ENCODE data around the gene NFATC1.
"Not testable (repeated sequence)": the region's sequence is repeated elsewhere in the genome, so short reads cannot be mapped to it uniquely, and the experiment has no call there.

NFATC1 gene

DNA sequence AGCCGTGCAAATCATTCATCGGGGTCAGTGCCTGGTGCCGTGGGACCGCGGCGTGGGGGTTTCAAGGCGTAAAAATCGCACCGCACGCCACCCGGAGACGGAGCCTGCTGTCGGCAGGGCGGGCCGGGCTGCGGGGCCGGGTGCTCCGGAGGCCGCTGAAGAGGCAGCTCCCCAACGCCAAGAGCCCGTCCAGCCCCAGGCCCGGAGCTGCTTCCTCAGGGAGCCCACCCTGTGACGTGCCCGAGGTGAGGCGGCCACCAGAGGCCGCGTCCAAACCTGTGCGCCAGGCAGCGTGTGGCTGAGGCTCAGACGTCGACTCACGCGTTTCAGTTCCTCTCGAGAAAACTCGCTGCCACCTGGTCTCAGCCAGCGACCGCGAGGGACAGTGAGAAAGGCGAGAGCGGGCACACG is 98.1 kb downstream of the NFATC1 start:
- DNase-seq, result no peak

DNA sequence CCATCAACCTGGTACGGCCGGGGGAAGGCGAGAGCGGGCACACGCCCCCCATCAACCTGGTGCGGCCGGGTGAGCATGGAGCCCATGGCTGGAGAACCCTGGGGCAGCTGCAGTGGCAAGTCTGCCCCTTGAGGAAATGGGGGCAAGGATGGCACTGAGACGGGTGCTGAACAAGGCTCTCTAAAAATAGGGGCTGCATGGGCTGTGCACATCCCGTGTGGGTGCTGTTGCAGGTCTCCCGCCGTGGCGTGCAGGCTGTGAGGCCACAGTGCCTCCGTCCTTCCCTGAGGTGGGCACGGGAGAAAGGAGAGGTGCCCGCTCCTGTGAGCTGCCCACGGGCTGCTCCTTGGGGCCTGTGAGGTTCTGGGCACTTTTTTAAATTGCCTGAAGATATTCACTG is 99.2 kb downstream of the NFATC1 start:
- DNase-seq, result no peak

DNA sequence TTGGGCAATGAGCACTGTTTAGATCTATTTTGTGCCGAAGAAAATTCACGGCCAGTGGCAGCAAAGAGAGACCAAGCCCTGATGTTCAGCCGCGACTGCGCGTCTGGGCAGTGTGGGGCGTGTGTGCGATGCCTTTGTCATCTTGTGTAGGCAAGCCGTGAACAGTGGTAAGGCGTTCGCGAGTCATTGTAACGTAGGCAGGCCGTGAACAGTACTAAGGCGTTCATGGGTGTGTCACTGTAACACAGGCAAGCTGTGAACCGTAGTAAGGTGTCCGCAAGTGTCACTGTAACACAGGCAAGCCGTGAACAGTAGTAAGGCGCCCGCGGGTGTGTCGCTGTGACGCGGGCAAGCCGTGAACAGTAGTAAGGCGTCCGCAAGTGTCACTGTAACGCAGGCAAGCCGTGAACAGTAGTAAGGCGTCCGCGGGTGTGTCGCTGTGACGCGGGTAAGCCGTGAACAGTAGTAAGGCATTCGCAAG is 99.9 kb downstream of the NFATC1 start:
- peak; percentile 47 for DNase-seq

DNA sequence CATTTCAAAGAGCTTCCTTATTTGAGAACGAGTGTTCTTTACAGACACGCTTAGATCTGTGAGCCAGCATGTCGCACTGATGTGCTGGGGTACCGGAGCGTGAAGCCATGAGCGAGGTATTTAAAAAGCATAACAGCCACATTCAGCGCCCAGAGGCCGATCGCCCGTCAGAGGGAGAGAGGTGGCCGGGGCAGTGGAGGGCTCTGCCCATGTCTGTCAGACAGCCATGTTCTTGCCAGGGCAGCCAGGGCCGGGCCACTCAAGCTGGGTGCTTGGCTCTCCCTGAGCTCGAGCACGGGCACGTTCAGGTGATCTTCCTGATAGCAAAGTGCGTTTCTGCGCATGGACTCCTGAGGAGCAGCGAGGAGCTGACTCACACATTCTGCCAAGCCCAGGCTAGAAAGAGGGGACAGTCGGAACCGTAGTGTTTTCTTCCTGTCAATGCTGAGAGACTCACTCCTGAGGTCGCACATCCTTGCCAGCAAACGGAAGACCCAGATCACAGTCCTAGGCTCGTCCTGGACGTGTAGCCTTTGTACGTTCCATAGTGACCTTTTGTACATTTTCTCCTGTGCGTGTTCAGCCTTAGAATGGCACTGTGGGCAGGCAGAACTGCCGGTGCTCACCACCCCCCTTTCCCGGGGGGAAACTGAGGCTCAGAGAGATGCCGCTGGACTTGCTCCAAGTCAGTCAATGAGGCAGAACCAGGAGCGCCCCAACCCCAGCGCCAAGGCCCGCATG is 100.7 kb downstream of the NFATC1 start:
- peak; percentile 51 for DNase-seq

DNA sequence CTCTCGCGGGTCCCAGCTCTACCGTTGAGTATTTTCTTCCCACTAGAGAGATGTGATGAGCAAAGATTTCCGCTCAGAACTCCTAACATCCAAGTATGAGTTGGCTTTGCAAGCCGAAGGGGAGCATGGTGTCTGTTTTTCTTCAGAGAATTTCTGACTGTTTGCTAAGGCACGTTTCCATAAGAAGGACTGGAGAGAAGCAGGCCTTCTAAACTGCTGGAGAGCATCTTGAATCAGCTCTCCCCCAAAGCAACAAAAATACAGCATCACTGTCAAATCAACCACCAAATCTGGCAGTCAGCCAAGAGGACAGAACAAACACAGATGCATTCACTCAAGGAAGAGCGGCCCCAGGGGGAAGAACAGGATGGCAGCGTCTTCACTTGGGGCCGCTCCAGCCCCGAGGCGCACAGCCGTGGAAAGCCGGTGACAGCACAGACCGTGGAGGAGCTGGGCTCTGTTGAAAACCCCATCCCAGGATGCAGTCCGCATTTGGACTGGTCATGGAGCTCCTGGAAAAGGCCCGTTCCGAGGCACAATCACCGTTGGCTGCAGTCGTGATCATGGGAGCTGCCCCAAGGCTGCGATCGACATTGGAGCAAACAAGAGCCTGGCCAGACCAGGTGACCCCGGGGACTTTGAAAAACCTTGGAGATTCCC is 101.4 kb downstream of the NFATC1 start:
- peak; percentile 51 for DNase-seq

DNA sequence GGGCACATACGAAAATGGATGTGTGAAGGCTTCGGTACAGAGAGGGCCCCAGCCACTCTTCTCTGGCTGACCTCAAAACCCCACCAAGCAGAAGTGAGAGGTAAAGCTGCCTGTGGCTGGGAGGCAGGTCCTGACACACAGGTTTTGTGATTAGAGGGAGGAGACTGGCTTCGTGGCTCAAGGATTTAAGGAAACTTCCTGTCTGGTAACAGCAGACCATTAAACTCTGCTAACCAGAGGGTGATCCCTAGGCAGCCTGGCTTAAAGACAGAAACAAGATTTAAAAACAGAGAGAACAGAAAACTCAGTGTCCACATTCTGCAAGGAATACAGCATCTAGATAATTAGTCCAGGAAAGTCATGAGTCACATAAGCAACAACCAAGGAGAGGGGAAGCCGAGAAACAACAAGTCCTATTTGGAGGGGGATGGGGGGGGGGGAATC is 101.9 kb downstream of the NFATC1 start:
- peak; percentile 83 for DNase-seq

DNA sequence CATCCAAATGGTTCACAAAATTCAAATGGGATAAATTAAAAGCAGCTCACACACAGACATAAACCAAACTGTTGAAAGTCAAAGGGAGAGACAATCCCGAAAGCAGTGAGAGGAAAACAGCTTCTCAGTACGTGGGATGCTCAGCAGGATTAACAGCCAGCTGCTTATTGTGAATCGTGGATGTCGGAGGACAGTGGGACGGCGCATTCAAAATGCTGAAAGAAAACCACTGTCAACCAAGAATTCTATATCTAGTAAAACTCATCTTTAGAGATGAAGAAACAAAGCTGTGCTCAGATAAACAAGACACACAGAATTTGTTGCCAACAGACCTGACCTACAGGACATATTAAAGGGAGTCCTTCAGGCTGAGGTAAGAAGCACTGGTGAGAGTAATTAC is 102.9 kb downstream of the NFATC1 start:
- peak; percentile 27 for DNase-seq

DNA sequence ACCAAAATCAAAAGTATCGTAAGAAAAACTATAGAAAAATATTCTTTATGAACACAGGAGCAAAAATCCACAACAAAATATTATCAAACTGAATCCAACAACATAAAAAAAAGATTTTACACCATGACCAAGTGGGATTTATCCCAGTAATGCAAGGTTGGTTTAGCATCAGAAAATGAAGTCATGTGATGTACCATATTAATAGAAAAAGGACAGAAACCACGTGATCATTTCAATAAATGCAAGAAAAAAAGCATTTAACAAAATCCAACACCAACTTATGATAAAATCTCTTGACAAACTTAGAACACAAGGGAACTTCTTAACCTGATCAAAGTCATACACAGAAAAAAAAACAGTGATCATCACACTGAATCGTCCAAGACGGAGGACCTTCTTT is 105.3 kb downstream of the NFATC1 start:
- DNase-seq, result no peak

DNA sequence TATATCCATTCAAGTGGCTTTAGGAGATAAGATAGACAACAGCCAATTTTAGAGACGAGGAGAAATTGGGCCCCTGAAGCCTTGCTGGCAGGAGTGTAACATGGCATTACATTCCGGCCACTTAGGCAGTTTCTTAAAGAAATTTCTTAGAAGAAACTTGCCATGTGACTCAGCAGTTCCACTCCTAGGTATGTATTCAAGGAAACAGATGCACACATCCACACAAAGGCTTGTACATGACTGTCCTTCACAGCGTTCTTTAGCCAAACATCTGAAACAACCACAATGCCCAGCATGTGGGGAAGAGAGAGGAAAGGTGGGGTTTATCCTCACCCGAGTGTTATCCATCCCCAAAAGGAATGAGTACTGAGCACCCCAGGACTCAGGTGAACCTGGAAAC is 107.1 kb downstream of the NFATC1 start:
- DNase-seq, result no peak

DNA sequence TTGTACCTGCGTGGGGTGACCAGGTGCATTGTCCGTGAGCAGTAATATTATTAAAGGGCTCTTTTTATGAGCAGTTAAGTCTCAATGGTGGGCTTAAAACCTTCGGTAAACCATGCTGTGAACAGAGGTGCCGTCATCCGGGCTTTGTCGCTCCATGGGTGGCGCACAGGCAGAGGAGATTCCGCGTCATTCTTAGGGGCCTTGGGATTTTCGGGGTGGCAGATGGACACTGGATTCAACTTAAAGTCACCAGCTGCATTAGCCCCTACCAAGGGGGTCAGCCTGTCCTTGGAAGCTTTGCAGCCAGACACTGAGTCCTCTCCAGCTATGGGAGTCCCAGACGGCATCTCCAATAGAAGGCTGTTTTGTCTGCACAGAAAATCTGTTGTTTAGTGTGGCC is 107.7 kb downstream of the NFATC1 start:
- no peak for DNase-seq

DNA sequence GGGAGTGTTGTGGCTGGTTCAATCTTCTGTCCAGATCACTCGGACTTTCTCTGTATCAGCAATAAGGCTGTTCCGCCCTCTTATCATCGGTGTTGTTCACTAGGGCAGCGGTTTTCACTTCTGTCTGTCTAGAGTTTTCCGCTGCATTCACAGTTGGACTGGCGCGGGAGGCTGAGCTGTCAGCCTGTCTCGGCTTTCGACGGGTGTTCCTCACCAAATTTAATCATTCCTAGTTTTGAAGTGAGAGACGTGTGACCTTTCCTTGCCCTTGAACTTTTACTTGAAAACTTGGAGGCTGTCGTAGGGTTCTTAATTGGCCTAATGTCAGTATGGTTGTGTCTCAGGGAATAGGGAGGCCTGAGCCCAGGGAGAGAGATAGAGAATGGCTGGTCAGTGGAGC is 108.3 kb downstream of the NFATC1 start:
- no peak for DNase-seq

DNA sequence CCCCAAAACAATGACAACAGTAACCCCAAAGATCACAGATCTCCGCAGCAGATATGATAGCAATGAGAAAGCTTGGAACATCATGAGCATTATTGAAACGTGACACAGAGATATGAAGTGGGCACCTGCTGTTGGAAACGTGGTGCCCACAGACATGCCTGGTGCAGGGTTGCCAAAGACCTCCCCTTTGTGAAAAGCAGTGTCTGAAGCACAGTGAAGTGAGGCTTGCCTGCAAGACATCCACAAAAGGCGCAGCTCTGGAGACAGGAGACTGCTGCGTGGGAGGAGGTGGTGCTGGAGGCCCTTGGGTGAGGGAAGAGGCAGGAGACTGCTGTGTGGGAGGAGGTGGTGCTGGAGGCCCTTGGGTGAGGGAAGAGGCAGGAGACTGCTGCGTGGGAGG is 108.8 kb downstream of the NFATC1 start:
- not testable (repeated sequence) for DNase-seq

DNA sequence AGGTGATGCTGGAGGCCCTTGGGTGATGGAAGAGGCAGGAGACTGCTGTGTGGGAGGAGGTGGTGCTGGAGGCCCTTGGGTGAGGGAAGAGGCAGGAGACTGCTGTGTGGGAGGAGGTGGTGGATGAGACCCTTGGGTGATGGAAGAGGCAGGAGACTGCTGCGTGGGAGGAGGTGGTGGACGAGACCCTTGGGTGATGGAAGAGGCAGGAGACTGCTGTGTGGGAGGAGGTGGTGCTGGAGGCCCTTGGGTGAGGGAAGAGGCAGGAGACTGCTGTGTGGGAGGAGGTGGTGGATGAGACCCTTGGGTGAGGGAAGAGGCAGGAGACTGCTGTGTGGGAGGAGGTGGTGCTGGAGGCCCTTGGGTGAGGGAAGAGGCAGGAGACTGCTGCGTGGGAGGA is 109.7 kb downstream of the NFATC1 start:
- not testable (repeated sequence) for DNase-seq

DNA sequence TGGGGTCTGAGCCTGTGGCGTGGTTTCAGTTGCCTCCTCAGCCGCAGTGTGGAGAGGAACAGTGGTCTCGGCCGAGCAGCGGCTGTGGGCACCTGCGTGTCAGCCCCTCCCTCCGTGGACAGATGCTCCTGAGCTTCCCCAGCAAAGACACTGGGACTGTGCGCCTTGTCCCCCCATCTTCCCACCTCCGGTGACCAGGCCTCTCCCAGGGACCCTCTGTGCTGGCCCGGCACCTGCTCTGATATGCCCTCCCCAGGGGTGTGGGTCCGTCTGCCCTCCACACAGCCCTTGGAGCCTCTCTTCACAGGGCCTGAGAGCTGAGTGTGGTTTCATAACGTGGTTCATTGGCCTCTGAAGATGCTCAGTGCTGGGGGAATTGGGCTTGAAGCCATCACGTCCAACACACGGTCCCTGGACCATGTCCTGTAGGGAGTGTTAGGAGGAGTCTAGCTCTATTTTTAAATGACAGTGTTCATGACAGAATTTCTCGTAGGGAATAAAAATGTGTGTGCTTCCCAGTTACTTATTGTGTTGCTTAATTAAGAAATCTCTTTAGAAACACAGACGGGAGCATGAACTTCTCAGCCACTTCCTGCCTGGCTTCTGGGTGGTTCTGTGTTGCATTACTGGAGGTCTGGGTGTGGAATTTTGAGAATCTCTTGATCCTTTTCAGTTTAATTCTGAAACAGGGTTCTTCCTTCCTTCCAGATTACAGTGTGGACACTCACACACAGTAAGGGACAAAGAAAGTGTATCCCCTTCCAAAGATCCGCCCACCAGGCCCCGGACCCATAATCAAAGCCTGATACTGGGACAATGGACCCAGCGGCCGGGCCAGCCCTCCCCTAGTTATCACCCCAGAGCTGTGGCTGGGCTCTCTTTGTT is 110.7 kb downstream of the NFATC1 start:
- no peak for DNase-seq

DNA sequence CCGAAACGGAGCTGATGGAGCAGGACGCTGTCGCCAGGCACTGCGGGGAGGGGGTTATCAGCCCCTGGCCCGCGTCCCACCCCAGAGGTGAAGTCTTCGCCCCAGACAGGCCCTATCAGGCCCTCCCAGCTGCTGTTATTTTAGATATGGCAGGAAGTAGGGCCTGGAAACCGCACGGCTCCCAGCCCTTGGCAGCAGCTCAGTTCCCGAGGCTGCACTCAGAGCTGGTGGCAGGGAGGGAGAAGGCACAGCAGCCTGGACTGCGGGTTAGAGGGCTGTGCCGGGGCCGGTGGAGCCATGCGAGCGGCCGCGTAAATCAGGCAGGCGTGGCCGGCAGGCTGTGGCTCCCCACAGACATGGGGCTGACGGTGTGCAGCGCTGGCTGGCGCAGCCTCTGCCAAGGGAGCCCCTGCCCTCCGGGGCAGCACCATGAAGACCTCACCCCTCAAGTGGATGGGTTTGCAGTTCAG is 111.4 kb downstream of the NFATC1 start:
- peak; percentile 56 for DNase-seq

DNA sequence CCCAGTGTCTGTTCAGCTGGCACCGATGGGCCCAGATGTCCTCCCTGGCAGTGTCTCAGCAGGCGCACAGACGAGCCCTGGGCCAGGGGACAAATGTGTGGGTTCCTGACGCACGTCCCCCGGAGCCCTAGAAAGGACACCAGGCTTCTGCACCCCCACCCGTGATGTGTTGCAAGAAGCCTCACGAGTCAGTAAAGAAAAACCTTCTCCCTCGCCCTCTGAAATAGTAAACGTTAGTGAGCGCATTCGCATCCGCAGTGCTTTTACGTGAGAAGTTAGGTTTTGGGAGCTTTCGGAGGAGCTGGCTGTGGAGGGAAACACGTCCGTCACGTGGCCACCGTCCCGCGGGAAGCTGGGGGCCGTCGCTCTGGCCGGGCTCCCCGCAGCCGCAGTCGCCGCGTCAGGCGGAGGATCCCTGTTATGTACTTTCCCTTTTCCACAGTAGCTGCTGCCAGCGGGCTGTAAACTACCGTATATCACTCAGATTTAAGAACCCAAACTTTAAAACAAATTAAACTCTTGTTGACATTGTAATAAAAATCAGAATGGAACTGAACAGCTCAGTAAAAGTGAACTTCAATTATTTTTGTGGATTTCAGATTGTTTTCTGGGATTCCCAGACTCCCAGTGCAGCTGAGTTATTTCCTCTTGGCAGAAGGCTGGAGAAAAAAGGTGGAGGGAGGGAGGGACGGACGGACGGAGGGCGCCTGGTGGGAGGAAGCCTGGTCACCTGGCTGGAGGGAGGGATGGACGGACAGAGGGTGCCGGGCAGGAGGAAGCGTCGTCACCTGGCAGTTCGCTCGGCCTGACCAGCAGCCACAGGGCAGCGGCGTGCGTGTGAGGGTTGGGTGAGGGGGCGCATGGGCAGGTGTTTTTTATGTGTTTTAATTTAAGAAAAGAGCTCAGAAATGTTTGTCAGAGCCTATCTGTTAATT is 112.1 kb downstream of the NFATC1 start:
- peak; percentile 48 for DNase-seq

DNA sequence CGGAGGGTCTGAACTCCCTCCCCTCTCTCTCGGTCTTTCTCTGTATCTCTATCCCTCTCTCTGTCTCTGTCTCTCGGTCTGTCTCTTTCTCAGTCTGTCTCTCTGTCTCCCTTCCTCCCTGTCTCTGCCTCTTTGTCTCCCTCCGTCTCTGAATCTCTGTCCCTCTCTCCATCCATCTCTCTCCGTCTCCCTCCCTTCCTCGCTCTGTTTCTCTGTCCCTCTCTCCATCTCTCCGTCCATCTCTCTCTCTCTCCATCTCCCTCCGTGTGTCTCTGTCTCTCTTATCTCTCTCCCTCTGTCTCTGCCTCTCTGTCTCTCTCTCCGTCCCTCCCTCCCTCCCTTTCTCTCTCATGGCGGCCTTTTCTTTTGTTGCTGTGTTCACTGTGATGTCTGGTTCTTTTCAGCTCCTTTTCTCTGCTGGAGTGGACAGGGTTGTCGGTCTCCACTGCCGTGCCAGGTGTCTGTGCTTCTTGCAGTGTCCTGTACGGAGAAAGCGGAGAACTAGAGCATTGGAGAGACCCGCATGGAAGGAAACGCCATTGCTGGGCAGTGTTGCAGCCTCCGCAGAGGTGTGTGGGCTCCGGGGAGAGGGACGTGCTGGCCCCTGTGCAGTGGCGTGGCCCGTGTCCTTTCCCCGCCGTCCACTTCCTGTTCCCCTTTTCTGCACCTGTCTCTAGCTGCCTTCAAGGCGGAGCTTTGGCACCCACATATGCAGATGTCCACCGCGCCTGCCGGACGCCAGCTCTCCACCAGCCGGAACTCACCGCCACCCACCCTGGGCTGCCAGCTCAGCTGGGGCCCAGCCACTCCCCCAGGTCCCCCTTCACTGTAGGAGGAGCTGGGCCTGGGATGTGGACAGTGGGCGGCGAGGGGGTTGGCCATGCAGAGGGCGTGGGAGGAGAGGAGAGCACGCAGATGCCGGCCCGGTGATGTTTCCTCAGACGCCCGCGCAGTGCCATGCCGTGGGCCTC is 113.1 kb downstream of the NFATC1 start:
- DNase-seq, result peak; percentile 45

DNA sequence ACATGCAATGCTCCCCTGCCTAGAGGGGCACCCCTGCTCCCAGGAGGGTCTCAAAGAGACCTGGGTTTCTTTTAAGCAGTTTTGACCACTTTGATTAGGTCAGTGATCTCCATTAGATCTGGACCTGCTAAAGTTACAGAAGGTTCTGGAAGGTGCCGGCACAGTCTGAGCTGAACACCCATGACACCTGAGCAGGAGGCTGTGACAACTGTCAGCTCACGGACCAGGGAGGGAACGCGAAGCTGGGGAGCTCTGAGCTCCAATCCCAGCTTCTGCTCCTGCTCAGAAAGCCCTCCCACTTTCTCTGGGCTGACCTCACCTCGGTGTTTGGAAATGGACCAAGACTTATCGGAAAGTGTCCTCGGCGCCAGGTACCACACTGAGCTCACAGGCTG is 113.8 kb downstream of the NFATC1 start:
- DNase-seq, result peak; percentile 35

DNA sequence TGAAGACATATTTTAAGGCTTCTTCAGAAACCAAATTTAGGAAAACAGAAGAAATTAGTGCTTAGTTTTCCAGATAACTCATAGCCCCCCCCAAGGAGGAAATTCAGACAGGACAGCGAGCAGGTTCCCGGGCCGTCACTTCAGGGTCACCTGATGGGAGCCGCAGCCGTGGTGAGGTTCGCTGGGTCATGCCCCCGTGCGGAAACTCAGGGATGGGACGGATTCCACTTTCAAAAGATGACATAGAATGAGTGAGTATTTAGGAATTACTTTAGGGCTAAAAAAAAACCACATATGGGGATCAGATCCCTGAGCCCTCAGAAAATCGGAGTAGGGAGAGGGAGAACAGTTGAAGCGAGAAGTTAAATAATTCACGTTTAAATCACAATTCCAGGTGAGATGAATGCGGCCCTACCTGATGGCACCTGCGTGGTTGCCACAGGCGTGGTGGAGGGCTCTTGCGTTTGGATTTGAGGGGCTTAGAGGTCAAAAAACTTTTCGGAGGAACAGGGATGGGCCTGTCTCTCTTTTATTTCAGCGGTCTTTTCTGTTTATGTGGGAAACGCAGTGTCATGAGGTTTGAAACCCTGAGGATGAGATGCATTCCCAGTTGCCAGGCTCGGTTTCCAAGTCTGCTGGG is 114.4 kb downstream of the NFATC1 start:
- peak; percentile 18 for DNase-seq

DNA sequence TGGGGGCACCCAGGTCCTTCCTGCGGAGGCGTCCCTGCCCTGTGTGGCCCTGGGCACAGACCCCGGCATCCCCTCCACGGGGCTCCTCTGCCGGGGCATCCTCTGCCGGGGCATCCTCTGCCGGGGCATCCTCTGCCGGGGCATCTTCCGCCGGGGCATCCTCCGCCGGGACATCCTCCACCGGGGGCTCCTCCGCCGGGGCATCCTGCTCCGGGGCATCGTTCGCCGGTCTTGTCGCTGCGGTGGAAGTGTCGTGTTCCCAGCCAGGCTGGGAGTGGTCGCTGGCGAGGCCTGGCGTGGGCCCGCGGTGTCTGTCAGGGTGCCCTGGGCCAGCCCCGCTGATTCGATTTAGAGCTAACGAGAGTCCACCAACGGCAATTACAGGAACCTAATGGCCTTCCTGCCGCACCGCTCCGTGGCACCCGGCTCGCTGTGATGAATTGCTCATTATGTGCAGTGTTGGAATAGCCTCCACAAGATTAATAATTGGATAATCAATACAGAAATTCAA is 115.1 kb downstream of the NFATC1 start:
- DNase-seq, result peak; percentile 41
